Activated B cell treated with CpG ODN at 0.5 μM for 24 hours (primary cell): ENCODE data around the gene SLC9A9. TPM values are rescaled to one million over a fixed set of nuclear protein-coding genes. Genes with fewer than 3 reads are reported as not detected.

ENCODE experiments used
- ATAC-seq: fragments of 200-7000 bp; cut with Tn5 transposase; one replicate; pipeline ENCODE4 v1.10.0; 2021; ENCODE audit warnings: low read depth, mild to moderate bottlenecking, moderate library complexity
- CTCF ChIA-PET: fragments of 350-600 bp; sonication (Branson Sonifier 250); formaldehyde crosslinking; loops from one replicate; lab custom pipeline; 2021; ENCODE audit warnings: antibody characterized with exemption; lab: Charles Lee
- POLR2A ChIA-PET: fragments of 350-600 bp; sonication (Branson Sonifier 250); formaldehyde crosslinking; loops from one replicate; lab custom pipeline; 2021; ENCODE audit warnings: antibody characterized with exemption; lab: Charles Lee
- DNase-seq: peaks from one replicate; pipeline ENCODE4 v3.0.0; 2022
- H3K27ac Mint-ChIP-seq: one replicate; pipeline ENCODE4 v1.8.0; 2020; ENCODE audit warnings: mixed read lengths
- H3K27me3 Mint-ChIP-seq: one replicate; pipeline ENCODE4 v1.8.0; 2021; ENCODE audit warnings: mixed read lengths
- H3K36me3 Mint-ChIP-seq: one replicate; pipeline ENCODE4 v1.8.0; 2021; ENCODE audit warnings: low read depth, mixed read lengths
- H3K4me1 Mint-ChIP-seq: one replicate; pipeline ENCODE4 v1.8.0; 2021; ENCODE audit warnings: mixed read lengths
- H3K4me3 Mint-ChIP-seq: one replicate; pipeline ENCODE4 v1.8.0; 2020; ENCODE audit warnings: mild to moderate bottlenecking, mixed read lengths
- H3K9me3 Mint-ChIP-seq: one replicate; pipeline ENCODE4 v1.8.0; 2020; ENCODE audit warnings: mixed read lengths
- intact Hi-C: fragments of 100-400 bp; cut with micrococcal nuclease; formaldehyde crosslinking; loops from one replicate; pipeline ENCODE4 v1.15.1; 2024
- total RNA-seq: library from RNA; stranded (reverse); gene quantifications from 2 replicates; pipeline ENCODE4 v1.2.3, GENCODE V29; 2022
- TF ChIP-seq, protein P1 (sequence below): fragments of 200-600 bp; IDR thresholded peaks from one replicate; pipeline ENCODE4 v1.8.0; 2022; ENCODE audit warnings: antibody characterized with exemption, mild to moderate bottlenecking

Gene SLC9A9
- total RNA-seq, 1 donor from 2014 or later = 9.4 TPM

DNA sequence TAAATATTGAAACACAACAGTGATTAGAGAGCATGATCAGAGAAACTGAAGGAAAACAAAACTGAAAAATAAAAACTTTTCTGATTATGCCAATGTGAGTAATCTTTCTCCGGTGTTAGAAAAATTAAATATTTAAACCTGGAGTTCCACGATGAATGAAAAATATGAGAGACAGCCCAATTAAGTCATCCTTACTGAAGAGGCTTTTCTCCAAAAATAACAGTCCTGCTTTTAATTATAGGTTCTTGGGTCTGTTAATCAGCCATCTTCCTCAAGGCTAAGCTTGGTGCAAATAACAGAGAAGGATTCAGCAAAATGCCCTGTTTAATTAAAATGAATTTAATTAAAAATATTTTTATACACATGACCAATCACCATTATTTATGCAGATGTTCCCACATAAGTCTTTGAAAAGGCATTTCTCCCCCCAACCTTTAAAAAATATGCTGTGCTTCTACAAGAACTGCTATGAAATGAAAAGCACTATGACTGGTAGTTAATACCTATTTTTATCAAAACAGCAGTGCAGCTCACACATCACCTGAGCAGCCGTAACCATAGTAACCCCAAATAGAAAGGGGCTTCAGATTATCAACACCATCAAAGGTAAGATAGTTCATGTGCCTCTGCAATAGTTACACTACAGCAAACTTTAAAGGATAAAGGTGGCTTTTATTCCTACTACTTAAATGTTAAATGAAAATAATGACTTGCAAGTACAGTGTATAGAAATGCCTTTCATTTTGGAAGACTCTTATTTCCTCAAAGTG is 175.7 kb downstream of the SLC9A9 start:
- TF ChIP-seq, protein P1, sequence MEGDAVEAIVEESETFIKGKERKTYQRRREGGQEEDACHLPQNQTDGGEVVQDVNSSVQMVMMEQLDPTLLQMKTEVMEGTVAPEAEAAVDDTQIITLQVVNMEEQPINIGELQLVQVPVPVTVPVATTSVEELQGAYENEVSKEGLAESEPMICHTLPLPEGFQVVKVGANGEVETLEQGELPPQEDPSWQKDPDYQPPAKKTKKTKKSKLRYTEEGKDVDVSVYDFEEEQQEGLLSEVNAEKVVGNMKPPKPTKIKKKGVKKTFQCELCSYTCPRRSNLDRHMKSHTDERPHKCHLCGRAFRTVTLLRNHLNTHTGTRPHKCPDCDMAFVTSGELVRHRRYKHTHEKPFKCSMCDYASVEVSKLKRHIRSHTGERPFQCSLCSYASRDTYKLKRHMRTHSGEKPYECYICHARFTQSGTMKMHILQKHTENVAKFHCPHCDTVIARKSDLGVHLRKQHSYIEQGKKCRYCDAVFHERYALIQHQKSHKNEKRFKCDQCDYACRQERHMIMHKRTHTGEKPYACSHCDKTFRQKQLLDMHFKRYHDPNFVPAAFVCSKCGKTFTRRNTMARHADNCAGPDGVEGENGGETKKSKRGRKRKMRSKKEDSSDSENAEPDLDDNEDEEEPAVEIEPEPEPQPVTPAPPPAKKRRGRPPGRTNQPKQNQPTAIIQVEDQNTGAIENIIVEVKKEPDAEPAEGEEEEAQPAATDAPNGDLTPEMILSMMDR = no peak
- Mint-ChIP-seq H3K4me3 (no peak overlapping the region), H3K27ac (peak overlapping the region; percentile 80), H3K9me3 (no peaks in the 10 kb centered on the region), H3K36me3 (no peaks in the 10 kb centered on the region), H3K27me3 (no peaks in the 10 kb centered on the region), H3K4me1 (peaks cover 68% of the 10 kb centered on the region)
- intact Hi-C loops = loop anchor here (5.0 to 10.0 kb wide), 3 partner anchors 325 to 1088 kb away; no protein-coding TSS in a partner anchor
- DNase-seq = no peak
- CTCF ChIA-PET = no interaction called here
- no peak for ATAC-seq
- POLR2A ChIA-PET = interaction anchor here (0.6 kb wide), 1 partner anchor 1128 kb away, joined by 4 read pairs; no protein-coding TSS in a partner anchor

DNA sequence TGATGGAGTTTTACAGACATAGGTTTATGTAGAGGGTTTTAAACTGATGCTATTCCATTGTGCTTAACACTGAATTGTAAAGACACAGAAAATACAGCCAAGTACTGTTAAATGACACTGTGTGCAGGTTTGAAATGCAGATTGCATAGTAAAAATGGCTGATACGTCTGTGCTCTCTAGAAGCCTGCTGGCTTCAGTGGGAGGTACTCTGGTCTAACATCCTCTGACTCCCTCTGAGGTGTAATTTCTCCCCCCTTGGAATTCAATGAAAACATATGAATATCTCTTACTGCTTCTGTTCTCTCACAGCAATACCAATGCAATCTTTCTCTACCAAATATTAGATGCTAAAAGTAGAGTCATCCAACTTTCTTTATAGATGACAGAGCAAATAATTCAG is 176.6 kb downstream of the SLC9A9 start:
- ATAC-seq (no peak), DNase-seq (no peak)
- POLR2A ChIA-PET = no interaction called here
- H3K27me3 Mint-ChIP-seq = no peaks in the 10 kb centered on the region
- peak overlapping the region; percentile 13 for H3K27ac Mint-ChIP-seq
- H3K9me3 Mint-ChIP-seq = no peaks in the 10 kb centered on the region
- no peak overlapping the region for H3K4me3 Mint-ChIP-seq
- peaks cover 70% of the 10 kb centered on the region for H3K4me1 Mint-ChIP-seq
- CTCF ChIA-PET = no interaction called here
- TF ChIP-seq, protein P1 = no peak
- H3K36me3 Mint-ChIP-seq = no peaks in the 10 kb centered on the region
- intact Hi-C loops = loop anchor here (5.0 to 10.0 kb wide), 3 partner anchors 324 to 1087 kb away; no protein-coding TSS in a partner anchor

DNA sequence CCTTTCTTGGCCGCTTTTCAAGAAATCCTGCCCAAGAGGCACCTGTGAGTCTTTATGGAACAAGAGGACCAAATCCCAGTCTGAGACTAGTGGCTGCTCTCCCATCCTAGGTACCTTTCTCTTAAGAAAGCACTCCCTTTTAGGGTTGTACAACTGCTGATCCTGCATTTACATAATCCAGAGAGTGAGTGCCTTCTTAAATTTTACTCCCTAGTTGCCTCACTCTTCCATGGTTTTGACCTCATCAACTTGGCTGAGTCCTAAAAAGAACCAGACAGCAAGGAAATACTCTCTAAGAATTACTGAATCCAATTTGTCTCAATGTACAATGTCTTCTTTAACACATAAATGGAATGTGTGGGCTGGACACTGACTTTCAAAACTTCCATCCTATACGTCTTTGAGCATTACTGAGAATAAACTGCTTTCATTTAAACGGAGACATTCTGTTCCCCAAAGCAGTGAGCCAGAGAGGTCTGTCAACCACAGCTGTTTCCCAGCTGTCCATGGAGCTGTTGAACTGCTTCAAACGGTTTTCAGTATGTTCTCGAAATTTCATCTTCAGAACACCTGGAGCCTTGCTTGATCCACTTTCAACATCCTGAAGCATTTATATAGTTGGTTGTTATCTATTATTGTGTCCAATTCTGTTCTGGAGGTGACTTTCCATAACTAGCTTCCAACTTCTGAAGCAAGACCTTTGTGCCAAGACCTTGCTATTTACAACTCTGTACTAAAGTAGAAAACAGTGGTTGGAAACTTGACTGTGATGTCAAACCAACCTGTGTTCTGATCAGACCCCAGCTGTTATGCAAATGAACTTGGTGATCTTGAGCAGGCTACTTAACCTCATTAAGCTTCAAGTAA is 179.1 kb downstream of the SLC9A9 start:
- H3K9me3 Mint-ChIP-seq = no peaks in the 10 kb centered on the region
- CTCF ChIA-PET = no interaction called here
- intact Hi-C loops = no loop called here
- H3K27me3 Mint-ChIP-seq = no peaks in the 10 kb centered on the region
- peak overlapping the region; percentile 69 for H3K27ac Mint-ChIP-seq
- POLR2A ChIA-PET = interaction anchor here (1.2 kb wide), 1 partner anchor 143 kb away, joined by 3 read pairs; no protein-coding TSS in a partner anchor
- no peaks in the 10 kb centered on the region for H3K36me3 Mint-ChIP-seq
- peak overlapping the region; percentile 37 for H3K4me3 Mint-ChIP-seq
- TF ChIP-seq, protein P1 = no peak
- DNase-seq (no peak), ATAC-seq (peak; percentile 33)
- peaks cover 64% of the 10 kb centered on the region for H3K4me1 Mint-ChIP-seq

DNA sequence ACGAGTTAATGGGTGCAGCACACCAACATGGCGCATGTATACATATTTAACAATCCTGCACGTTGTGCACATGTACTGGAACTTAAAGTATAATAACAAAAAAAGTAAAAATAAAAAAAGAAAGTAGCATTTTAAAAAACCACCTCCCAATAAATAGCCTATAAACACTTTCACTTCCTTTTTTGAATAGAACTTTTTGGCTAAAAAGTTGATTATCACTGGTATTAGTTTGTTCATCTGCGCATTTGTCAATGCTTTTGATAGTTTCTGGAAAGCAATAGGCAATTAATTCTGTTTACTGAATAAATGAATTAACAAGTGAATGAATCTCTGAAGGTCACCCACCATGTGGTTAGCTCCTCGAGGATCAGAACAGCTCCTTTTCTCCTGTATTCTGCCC is 179.9 kb downstream of the SLC9A9 start:
- TF ChIP-seq, protein P1 = no peak
- intact Hi-C loops = no loop called here
- POLR2A ChIA-PET = no interaction called here
- Mint-ChIP-seq H3K4me3 (peak overlapping the region; percentile 24), H3K36me3 (no peaks in the 10 kb centered on the region), H3K27ac (no peak overlapping the region), H3K4me1 (peaks cover 57% of the 10 kb centered on the region), H3K9me3 (no peaks in the 10 kb centered on the region), H3K27me3 (no peaks in the 10 kb centered on the region)
- ATAC-seq (no peak), DNase-seq (no peak)
- CTCF ChIA-PET = no interaction called here

DNA sequence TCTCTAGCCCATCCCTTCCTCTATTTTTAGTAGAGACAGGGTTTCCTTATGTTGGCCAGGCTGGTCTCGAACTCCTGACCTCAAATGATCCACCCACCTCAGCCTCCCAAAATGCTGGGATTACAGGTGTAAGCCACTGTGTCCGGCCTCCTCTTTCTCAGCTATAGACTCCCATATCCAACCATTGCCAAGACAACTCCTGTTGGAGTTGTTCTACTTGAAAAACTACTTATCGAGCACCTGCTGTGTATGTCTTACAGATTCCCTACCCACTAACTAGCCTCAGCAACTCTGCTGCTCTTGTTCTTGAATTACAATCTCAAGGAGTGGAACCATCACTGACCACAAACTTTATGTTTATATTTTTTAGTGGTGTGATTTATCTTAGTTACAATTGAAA is 186.6 kb downstream of the SLC9A9 start:
- Mint-ChIP-seq H3K4me1 (no peaks in the 10 kb centered on the region), H3K27ac (no peak overlapping the region), H3K36me3 (no peaks in the 10 kb centered on the region), H3K27me3 (no peaks in the 10 kb centered on the region), H3K4me3 (no peak overlapping the region), H3K9me3 (no peaks in the 10 kb centered on the region)
- TF ChIP-seq, protein P1 = no peak
- ATAC-seq (no peak), DNase-seq (no peak)
- ChIA-PET POLR2A (no interaction called here), CTCF (no interaction called here)
- intact Hi-C loops = no loop called here
